Neural crest cell (in vitro differentiated cells): ENCODE data around the gene BCAR1. TPM values are rescaled to one million over a fixed set of nuclear protein-coding genes. Genes with fewer than 3 reads are reported as not detected.
A peak's percentile ranks its signal among the peaks of the same experiment; 100 is the strongest.
"Not testable (repeated sequence)": the region's sequence is repeated elsewhere in the genome, so short reads cannot be mapped to it uniquely, and the experiment has no call there.

Experiments
- DNase-seq: peaks from one replicate; pipeline ENCODE4 v3.0.0; 2021; ENCODE audit warnings: low read depth, mixed read lengths, low spot score
- H3K27ac Mint-ChIP-seq: one replicate; pipeline ENCODE4 v1.8.0; 2021; ENCODE audit warnings: mild to moderate bottlenecking, mixed read lengths; ENCODE audit not compliant: unreplicated experiment
- H3K27me3 Mint-ChIP-seq: 2 replicates; pipeline ENCODE4 v1.8.0; 2021; ENCODE audit warnings: low read depth, mild to moderate bottlenecking, mixed read lengths
- H3K36me3 Mint-ChIP-seq: 2 replicates; pipeline ENCODE4 v1.8.0; 2021; ENCODE audit warnings: low read depth, mild to moderate bottlenecking, mixed read lengths
- H3K4me1 Mint-ChIP-seq: 2 replicates; pipeline ENCODE4 v1.8.0; 2021; ENCODE audit warnings: mixed read lengths
- H3K4me3 Mint-ChIP-seq: one replicate; pipeline ENCODE4 v1.8.0; 2021; ENCODE audit warnings: mild to moderate bottlenecking, mixed read lengths
- H3K9me3 Mint-ChIP-seq: 2 replicates; pipeline ENCODE4 v1.8.0; 2021; ENCODE audit warnings: mixed read lengths
- CTCF ChIP-seq: fragments of 200-600 bp; sonication (generic); conservative IDR thresholded peaks from 2 replicates; pipeline ENCODE4 v1.5.0; 2021; ENCODE audit warnings: antibody characterized with exemption, mild to moderate bottlenecking
- total RNA-seq: library from RNA; stranded (reverse); gene quantifications from 2 replicates; pipeline ENCODE4 v1.2.1, GENCODE V29; 2021

The BCAR1 gene
- total RNA-seq, 1 donor from 2014 or later = 63.8 TPM

DNA sequence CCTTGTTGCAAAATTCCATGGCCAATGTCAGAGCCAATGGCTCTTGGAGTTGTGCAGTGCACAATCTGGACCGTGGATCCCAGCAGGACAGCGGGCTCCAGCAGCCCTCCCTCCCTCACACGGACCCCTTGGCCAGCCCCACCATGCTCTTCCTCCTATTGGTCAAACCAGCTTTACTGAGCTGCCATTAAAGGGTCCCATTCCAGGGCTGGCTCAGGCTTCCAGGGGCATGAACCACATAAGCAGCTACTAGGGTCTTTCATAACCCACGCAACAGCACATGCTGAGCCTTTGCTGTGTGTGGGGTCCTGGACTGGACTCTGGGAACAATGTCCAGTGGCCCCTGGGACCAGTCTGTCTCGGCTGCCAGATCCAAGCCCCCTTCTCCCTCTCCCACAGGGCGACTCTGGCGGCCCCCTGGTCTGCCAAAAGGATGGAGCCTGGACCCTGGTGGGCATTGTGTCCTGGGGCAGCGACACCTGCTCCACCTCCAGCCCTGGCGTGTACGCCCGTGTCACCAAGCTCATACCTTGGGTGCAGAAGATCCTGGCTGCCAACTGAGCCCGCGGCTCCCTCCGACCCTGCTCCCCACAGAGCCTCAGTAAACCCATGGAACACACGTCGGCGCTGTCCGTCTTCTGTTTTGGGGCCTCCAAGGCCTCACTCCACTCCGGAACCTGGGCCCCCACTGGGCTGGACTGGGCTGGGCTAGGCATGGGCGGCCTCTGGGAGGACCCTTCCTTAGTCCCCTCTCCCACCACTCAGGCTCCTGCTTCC, 26.9 kb downstream of the BCAR1 start:
- DNase-seq = no peak
- Mint-ChIP-seq H3K4me3 (peak overlapping the region; percentile 57), H3K4me1 (no peaks in the 10 kb centered on the region), H3K27ac (peak overlapping the region; percentile 92), H3K27me3 (peaks cover 3% of the 10 kb centered on the region), H3K36me3 (no peaks in the 10 kb centered on the region), H3K9me3 (no peaks in the 10 kb centered on the region)
- TF ChIP-seq CTCF = no peak

- H3K36me3 Mint-ChIP-seq, H3K27me3 Mint-ChIP-seq, DNase-seq, H3K4me3 Mint-ChIP-seq, H3K9me3 Mint-ChIP-seq, H3K27ac Mint-ChIP-seq, H3K4me1 Mint-ChIP-seq: not testable (repeated sequence)
Measured at GRCh38 chr16:75223129-75223528, 28.3 kb downstream of the BCAR1 start.

- H3K4me1 Mint-ChIP-seq = no peaks in the 10 kb centered on the region
- H3K27me3 Mint-ChIP-seq = peaks cover 3% of the 10 kb centered on the region
- H3K27ac Mint-ChIP-seq = no peak overlapping the region
- H3K36me3 Mint-ChIP-seq = no peaks in the 10 kb centered on the region
- no peaks in the 10 kb centered on the region for H3K9me3 Mint-ChIP-seq
- H3K4me3 Mint-ChIP-seq = no peak overlapping the region
- TF ChIP-seq CTCF = no peak
- no peak for DNase-seq
Measured at GRCh38 chr16:75222271-75222783, 29.1 kb downstream of the BCAR1 start.

GRCh38 chr16:75219838-75220237, 31.6 kb downstream of the BCAR1 start:
- no peak overlapping the region for H3K4me3 Mint-ChIP-seq
- H3K4me1 Mint-ChIP-seq = no peaks in the 10 kb centered on the region
- H3K27me3 Mint-ChIP-seq = peaks cover 3% of the 10 kb centered on the region
- no peak for TF ChIP-seq CTCF
- H3K27ac Mint-ChIP-seq = no peak overlapping the region
- no peaks in the 10 kb centered on the region for H3K36me3 Mint-ChIP-seq
- H3K9me3 Mint-ChIP-seq = no peaks in the 10 kb centered on the region
- no peak for DNase-seq

- Mint-ChIP-seq H3K9me3 (no peaks in the 10 kb centered on the region), H3K36me3 (no peaks in the 10 kb centered on the region), H3K4me3 (no peak overlapping the region), H3K4me1 (no peaks in the 10 kb centered on the region), H3K27me3 (peaks cover under 1% of the 10 kb centered on the region), H3K27ac (no peak overlapping the region)
- no peak for TF ChIP-seq CTCF
- no peak for DNase-seq
Measured at GRCh38 chr16:75219088-75219487, 32.3 kb downstream of the BCAR1 start.
